IPS-15b (cell line): Measurements from ENCODE around the gene CDH1.

ENCODE experiments used
- H3K27me3 ChIP-seq: one replicate; pipeline ENCODE4 v1.6.1; 2013; ENCODE audit warnings: low read length; ENCODE audit not compliant: control insufficient read depth, insufficient read depth
- H3K36me3 ChIP-seq: one replicate; pipeline ENCODE4 v1.6.1; 2013; ENCODE audit warnings: low read length; ENCODE audit not compliant: control insufficient read depth, insufficient read depth
- H3K4me1 ChIP-seq: one replicate; pipeline ENCODE4 v1.6.1; 2013; ENCODE audit warnings: mild to moderate bottlenecking, low read length; ENCODE audit not compliant: control insufficient read depth, insufficient read depth
- H3K4me3 ChIP-seq: one replicate; pipeline ENCODE4 v1.5.1; 2013; ENCODE audit warnings: low read depth, low read length
- H3K9ac ChIP-seq: one replicate; pipeline ENCODE4 v1.6.1; 2013; ENCODE audit warnings: low read depth, mild to moderate bottlenecking, low read length
- H3K9me3 ChIP-seq: one replicate; pipeline ENCODE4 v1.6.1; 2013; ENCODE audit warnings: mild to moderate bottlenecking, low read length; ENCODE audit not compliant: control insufficient read depth, insufficient read depth

The CDH1 gene

DNA sequence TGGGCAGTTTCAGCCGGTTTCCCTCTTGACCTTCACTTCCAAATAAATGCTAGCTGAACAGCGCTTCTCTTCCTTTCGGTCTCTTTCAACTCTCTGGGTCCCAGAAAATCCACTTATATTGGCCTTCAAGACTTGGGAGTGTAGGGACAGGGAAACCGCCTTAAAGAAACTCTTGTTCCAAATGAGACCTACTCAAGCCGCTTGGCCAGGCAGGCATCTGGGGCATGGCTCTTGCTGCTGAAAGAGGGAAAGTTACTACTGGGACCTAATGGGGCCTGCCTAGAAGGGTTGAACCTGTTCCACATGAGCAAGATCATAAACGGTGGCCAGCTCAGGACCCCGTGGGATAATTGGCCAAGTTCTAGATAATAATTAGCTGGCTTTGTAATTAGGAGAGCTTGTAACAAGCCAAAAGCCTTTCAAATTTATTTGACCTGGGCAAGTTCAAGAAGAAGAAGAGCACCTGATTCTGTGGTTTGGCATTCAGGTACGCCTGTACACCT is 13.2 kb downstream of the CDH1 start:
- no peaks in the 10 kb centered on the region for H3K27me3 ChIP-seq
- no peak overlapping the region for H3K4me3 ChIP-seq
- no peaks in the 10 kb centered on the region for H3K9me3 ChIP-seq
- peaks cover 11% of the 10 kb centered on the region for H3K36me3 ChIP-seq
- H3K4me1 ChIP-seq, result no peaks in the 10 kb centered on the region
- H3K9ac ChIP-seq, result no peak overlapping the region

DNA sequence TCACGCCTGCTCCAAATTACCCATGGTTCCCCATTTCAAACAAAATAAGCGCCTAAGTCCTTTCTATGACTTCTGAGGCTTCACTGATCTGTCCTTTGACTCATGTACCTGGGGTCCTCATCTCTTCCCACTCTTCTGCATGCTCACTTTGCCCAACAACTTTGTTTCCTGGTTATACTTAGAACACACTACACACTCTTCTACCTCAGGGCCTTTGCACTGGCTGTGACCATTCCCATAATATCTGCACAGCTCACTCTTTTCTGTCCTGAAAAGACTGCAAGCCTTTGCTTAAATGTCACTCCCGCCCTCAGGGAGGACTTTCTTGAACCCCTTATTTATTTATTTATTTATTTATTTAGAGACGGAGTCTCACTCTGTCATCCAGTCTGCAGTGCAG is 14.1 kb downstream of the CDH1 start:
- Histone ChIP-seq H3K9ac (no peak overlapping the region), H3K36me3 (peaks cover 11% of the 10 kb centered on the region), H3K9me3 (no peaks in the 10 kb centered on the region), H3K4me1 (peaks cover under 1% of the 10 kb centered on the region), H3K27me3 (no peaks in the 10 kb centered on the region), H3K4me3 (no peak overlapping the region)

DNA sequence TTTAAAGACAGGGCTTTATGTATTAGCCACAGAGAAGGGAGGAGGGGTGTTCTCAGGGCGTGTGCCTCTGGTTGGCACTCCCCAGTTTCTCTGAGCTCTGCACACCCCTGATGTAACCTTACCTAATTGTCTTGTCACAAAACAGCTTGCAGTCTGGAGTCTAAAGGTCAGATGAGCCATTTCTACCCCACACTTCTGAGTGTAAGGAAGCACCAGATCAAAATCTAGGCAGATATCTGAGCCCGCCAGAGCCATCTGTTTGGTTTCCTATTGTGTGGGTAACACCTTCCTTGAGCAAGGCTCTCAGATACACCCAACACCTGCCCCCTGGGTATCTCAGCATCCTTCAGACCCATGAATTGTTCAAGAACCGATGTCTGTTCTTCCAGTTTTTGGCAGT is 15.5 kb downstream of the CDH1 start:
- Histone ChIP-seq H3K4me3 (no peak overlapping the region), H3K4me1 (peaks cover 4% of the 10 kb centered on the region), H3K9me3 (no peaks in the 10 kb centered on the region), H3K27me3 (no peaks in the 10 kb centered on the region), H3K36me3 (peaks cover 7% of the 10 kb centered on the region), H3K9ac (no peak overlapping the region)

DNA sequence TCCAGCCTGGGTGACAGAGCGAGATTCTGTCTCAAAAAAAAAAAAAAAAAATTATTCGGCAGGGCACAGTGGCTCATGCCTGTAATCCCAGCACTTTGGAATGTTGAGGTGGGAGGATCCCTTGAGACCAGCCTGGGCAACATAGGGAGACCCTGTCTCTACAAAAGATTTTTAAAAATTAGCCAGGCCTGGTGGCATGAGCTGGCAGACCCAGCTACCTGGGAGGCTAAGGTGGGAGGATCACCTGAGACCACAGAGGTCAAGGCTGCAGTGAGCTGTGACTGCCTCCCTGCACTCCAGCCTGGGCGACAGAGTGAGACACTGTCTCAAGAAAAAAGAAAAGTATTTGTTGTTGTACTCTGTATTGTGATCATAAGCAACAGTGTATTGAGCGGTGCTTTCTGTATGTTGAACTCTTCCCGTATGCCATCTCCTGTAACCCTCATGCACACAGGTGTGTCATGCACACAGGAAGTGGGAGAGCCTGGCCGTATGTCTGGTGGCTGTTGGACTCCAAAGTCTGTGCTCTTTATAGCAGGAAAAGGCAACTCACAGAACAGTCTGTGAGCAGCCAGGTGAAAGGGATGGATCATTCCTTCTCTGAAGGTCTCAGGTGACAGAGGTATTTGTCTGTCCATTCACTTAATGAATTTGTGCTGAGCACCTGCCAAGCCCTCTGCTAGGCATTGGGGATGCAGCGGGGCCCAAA is 17.1 kb downstream of the CDH1 start:
- H3K9me3 ChIP-seq, result no peaks in the 10 kb centered on the region
- H3K4me1 ChIP-seq, result peaks cover 4% of the 10 kb centered on the region
- no peaks in the 10 kb centered on the region for H3K27me3 ChIP-seq
- no peak overlapping the region for H3K4me3 ChIP-seq
- H3K36me3 ChIP-seq, result peaks cover 7% of the 10 kb centered on the region
- H3K9ac ChIP-seq, result no peak overlapping the region

DNA sequence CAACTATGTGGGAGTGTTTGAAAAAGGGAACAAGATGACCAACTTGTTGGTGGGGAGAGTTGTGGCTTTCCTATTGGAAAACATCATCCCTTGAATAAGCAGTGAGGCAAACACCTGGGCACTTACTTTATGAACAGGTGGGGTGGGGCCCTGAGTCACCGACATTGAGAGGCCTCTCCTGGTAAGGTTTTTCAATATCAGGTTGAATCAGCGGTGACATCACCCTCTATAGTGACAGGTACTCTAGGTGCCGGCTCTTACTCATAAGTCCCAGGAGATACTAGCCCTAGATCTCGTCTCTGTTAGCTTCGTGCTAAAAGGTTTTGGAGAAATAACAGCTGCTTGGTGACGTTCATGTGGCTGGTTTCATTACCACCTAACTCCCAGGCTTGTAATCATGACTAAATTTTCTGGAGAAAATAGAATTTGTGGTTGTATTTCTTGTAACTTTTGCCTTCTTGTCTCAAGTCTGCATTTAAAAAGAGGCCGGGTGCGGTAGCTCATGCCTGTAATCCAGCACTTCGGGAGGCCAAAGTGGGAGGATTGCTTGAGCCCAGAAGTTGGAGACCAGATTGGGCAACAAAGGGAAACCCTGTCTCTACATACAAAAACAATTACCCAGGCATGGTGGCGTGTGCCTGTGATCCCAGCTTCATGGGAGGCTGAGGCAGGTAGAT is 19.3 kb downstream of the CDH1 start:
- Histone ChIP-seq H3K27me3 (no peaks in the 10 kb centered on the region), H3K9me3 (no peaks in the 10 kb centered on the region), H3K9ac (no peak overlapping the region), H3K36me3 (peaks cover 2% of the 10 kb centered on the region), H3K4me1 (peaks cover 15% of the 10 kb centered on the region), H3K4me3 (no peak overlapping the region)

DNA sequence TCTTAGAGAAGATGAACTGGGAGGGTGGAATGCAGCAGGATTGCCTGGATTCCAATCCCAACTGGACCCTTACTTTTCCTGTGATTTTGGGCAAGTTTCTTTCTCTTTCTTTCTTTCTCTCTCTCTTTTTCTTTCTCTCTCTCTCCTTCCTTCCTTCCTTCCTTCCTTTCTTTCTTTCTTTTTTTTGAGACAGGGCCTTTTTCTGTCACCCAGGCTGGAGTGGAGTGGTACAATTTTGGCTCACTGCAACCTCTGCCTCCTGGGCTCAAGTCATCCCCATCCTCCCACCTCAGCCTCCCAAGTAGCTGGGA is 20.5 kb downstream of the CDH1 start:
- H3K27me3 ChIP-seq, result no peaks in the 10 kb centered on the region
- peaks cover 20% of the 10 kb centered on the region for H3K4me1 ChIP-seq
- H3K36me3 ChIP-seq, result peaks cover 2% of the 10 kb centered on the region
- no peaks in the 10 kb centered on the region for H3K9me3 ChIP-seq
- no peak overlapping the region for H3K9ac ChIP-seq
- no peak overlapping the region for H3K4me3 ChIP-seq

DNA sequence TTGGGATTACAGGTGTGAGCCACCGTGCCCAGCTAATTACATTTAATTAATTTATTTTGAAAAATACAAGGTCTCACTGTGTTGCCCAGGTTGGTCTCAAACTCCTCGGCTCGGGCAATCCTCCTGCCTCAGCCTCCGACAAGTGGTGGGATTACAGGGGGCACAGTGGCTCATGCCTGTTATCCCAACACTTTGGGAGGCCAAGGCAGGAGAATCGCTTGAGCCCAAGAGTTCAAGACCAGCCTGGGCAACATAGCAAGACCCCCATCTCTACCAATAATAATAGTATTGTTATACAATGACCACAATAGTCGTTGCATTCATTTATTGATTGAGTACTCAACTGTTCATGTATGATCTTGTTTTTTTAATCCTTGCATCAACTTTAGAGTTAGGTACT is 22.0 kb downstream of the CDH1 start:
- Histone ChIP-seq H3K4me1 (peaks cover 30% of the 10 kb centered on the region), H3K27me3 (no peaks in the 10 kb centered on the region), H3K9ac (no peak overlapping the region), H3K9me3 (no peaks in the 10 kb centered on the region), H3K4me3 (no peak overlapping the region), H3K36me3 (peaks cover 2% of the 10 kb centered on the region)

DNA sequence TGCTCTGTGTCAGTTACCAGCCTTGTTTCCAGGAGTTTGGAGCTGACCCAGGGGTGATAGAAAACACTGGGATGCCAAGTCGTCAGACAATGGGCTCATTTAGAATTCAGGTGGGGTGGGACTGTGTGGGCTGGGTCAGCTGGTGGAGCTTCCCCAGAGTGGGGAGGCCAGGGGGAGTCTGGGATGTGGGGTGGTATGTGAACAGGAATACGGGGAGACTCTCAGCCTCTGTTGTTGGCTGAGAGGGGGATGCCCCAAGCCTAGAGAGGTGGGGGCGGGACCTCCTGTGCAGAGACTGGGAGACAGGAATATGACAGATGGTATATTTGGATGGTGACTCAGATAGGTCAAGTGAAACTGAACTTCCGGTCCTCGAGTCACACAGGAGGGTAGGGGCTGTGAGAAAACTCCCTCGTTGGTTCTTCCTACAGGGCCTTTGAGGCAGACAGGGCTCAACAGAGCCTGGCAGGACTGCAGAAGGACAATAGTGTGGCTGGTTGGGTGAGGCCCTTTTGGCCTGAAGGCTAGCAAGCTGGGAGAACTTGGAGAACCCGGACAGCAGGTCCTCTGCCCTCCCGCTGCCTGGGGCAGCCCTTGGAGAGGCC is 23.7 kb downstream of the CDH1 start:
- H3K9ac ChIP-seq, result no peak overlapping the region

DNA sequence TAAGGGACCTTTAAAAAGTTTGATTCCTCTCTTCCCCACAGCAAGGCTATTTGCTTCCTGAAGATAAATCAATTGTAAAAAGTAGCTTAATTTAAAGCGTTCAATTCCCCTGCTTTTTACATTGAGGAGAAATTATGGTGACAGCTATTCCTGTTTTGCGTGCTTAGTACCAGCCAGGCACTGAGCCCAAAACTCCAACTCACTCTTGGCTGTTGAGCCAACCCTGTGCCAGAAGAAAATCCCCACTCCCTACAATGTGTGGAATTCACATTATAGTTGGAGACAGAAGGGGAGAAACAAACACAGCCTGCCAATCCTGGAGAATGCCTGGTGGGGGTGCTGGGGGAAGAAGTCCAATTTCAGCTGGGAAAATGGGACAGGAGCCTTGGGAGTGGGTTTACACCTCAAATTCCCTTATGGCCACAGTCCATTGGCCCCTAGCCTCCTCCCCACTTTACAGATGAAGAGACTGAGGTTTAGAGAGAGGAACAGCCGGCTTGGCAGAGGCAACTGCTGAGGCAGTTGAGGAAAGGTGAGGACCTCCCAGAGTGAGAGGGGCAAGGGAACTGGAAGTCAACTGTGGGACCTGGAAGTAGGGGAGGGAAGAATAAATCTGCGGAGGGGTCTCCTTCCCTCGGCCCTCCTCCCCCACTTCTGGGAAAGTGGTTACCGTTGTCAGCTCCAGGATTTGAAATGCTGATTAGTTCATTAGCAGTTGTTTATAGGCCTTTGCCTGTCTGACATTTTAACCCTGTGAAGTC is 26.1 kb downstream of the CDH1 start:
- peak overlapping the region; percentile 37 for H3K9ac ChIP-seq
- H3K4me3 ChIP-seq, result peak overlapping the region; percentile 46
- no peaks in the 10 kb centered on the region for H3K9me3 ChIP-seq
- peaks cover 37% of the 10 kb centered on the region for H3K4me1 ChIP-seq
- no peaks in the 10 kb centered on the region for H3K27me3 ChIP-seq
- H3K36me3 ChIP-seq, result no peaks in the 10 kb centered on the region

More for the DNA sequence above, 23.7 kb downstream of the CDH1 start:
- no peak overlapping the region for H3K4me3 ChIP-seq
- H3K36me3 ChIP-seq, result peaks cover 2% of the 10 kb centered on the region
- H3K9me3 ChIP-seq, result no peaks in the 10 kb centered on the region
- peaks cover 40% of the 10 kb centered on the region for H3K4me1 ChIP-seq
- H3K27me3 ChIP-seq, result no peaks in the 10 kb centered on the region

DNA sequence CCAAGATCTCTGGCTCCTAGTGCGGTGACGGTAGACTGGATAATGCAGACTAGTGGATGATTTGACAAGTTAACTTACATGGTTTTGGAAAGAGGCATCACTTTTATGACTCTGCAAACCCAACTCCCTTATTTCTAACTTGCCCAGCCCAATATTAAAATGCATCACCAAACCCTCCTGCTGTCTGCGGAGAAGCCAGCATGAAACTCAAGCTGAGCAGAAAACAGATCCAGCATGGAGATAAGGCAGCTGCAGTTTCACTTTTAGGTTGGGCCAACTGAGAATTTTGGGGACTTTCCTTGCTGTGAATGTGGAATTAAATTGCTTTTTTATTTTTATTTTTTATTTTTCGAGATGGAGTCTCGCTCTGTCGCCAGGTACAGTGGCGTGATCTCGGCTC is 27.8 kb downstream of the CDH1 start:
- H3K27me3 ChIP-seq, result no peaks in the 10 kb centered on the region
- H3K4me3 ChIP-seq, result no peak overlapping the region
- peaks cover 37% of the 10 kb centered on the region for H3K4me1 ChIP-seq
- H3K9me3 ChIP-seq, result no peaks in the 10 kb centered on the region
- no peaks in the 10 kb centered on the region for H3K36me3 ChIP-seq
- no peak overlapping the region for H3K9ac ChIP-seq

DNA sequence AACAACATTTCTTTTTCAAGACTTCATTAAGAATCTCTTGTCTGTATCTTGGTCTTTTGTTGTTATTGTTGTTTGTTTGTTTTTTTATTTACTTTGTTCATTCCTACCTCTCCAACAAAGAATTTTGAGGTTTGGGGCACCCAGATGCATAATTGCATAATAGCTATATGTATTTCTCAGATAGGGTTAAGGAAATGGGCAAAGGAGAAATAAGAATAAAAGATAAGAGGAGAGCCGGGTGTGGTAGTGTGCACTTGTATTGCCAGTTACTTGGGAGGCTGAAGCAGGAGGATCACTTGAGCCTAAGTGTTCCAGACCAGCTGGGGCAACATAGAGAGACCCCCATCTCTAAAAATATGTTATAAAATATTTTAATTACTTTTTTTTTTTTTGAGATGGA is 30.5 kb downstream of the CDH1 start:
- H3K9me3 ChIP-seq, result no peaks in the 10 kb centered on the region
- H3K36me3 ChIP-seq, result peaks cover 18% of the 10 kb centered on the region
- no peak overlapping the region for H3K4me3 ChIP-seq
- H3K9ac ChIP-seq, result no peak overlapping the region
- H3K4me1 ChIP-seq, result peaks cover 20% of the 10 kb centered on the region
- no peaks in the 10 kb centered on the region for H3K27me3 ChIP-seq
